Colonic mucosa (tissue), 4 donors: ENCODE results near the gene LRRC8A. TPM values are rescaled to one million over a fixed set of nuclear protein-coding genes. Genes with fewer than 3 reads are reported as not detected.

ENCODE experiments used
- DNase-seq: peaks from one replicate; pipeline ENCODE4 v3.0.0-alpha.2; 2020
- H3K27ac ChIP-seq: fragments of 200-600 bp; one replicate; pipeline ENCODE4 v1.8.0; 2021
- H3K27me3 ChIP-seq: fragments of 200-600 bp; one replicate; pipeline ENCODE4 v1.8.0; 2021
- H3K36me3 ChIP-seq: fragments of 200-600 bp; one replicate; pipeline ENCODE4 v1.8.0; 2021
- H3K4me1 ChIP-seq: fragments of 200-600 bp; one replicate; pipeline ENCODE4 v1.8.0; 2021; ENCODE audit warnings: mild to moderate bottlenecking
- H3K4me3 ChIP-seq: fragments of 200-600 bp; one replicate; pipeline ENCODE4 v1.8.0; 2021
- H3K9ac ChIP-seq, 2 donors: one replicate each; pipeline ENCODE4 v1.7.0; 2013; ENCODE audit warnings: control low read depth in 2 of 2, low read depth in 2 of 2, low read length in 2 of 2
- H3K9me3 ChIP-seq: fragments of 200-600 bp; one replicate; pipeline ENCODE4 v1.8.0; 2021
- CTCF ChIP-seq: fragments of 200-600 bp; IDR thresholded peaks from one replicate; pipeline ENCODE4 v1.8.0; 2022; ENCODE audit warnings: antibody characterized with exemption, mild to moderate bottlenecking
- intact Hi-C: fragments of 100-400 bp; cut with DNase I; formaldehyde crosslinking; loops from one replicate; pipeline ENCODE4 v1.14.1; 2022
- total RNA-seq, 2 donors: library from RNA; stranded (reverse); fragmentation: NEBNext Ultra II Directional in 1 of 2; extraction: Animal tissue kit (Norgen Biotek cat#: 25700) in 1 of 2; gene quantifications; one replicate each; pipeline ENCODE4 v1.2.1, GENCODE V29; 2021
- donor health status: healthy.
- donor health status: DM: no; HTN: no; CAD: no.
- donor health status: DM: no; HTN: no; CAD: no.

LRRC8A gene
- total RNA-seq, 2 donors from 2014 or later = 26.5 to 31.5 TPM

GRCh38 chr9:128936171-128936865 is 54.4 kb downstream of the LRRC8A start:
- intact Hi-C loops = no loop called here
- no peak for DNase-seq
- no peaks in the 10 kb centered on the region for H3K4me1 ChIP-seq
- no peaks in the 10 kb centered on the region for H3K9me3 ChIP-seq
- no peak overlapping the region for H3K27ac ChIP-seq
- H3K27me3 ChIP-seq = no peaks in the 10 kb centered on the region
- H3K9ac ChIP-seq = no peak overlapping the region
- H3K4me3 ChIP-seq = no peak overlapping the region
- no peaks in the 10 kb centered on the region for H3K36me3 ChIP-seq
- TF ChIP-seq CTCF = no peak

- Histone ChIP-seq H3K36me3 (no peaks in the 10 kb centered on the region), H3K4me3 (no peak overlapping the region), H3K27me3 (no peaks in the 10 kb centered on the region), H3K9me3 (no peaks in the 10 kb centered on the region), H3K4me1 (no peaks in the 10 kb centered on the region), H3K9ac (no peak overlapping the region), H3K27ac (no peak overlapping the region)
- DNase-seq = no peak
- TF ChIP-seq CTCF = no peak
- intact Hi-C loops = no loop called here
These were observed 55.6 kb downstream of the LRRC8A start for GRCh38 chr9:128937310-128938165.

GRCh38 chr9:128940271-128940921 is 58.5 kb downstream of the LRRC8A start:
- Histone ChIP-seq H3K27ac (no peak overlapping the region), H3K9me3 (no peaks in the 10 kb centered on the region), H3K9ac (no peak overlapping the region), H3K4me3 (no peak overlapping the region), H3K27me3 (no peaks in the 10 kb centered on the region), H3K36me3 (no peaks in the 10 kb centered on the region), H3K4me1 (no peaks in the 10 kb centered on the region)
- no peak for DNase-seq
- intact Hi-C loops = no loop called here
- TF ChIP-seq CTCF = no peak

GRCh38 chr9:128940946-128941755 is 59.2 kb downstream of the LRRC8A start:
- TF ChIP-seq CTCF = no peak
- Histone ChIP-seq H3K27ac (no peak overlapping the region), H3K9ac (no peak overlapping the region), H3K36me3 (no peaks in the 10 kb centered on the region), H3K9me3 (no peaks in the 10 kb centered on the region), H3K4me3 (no peak overlapping the region), H3K4me1 (no peaks in the 10 kb centered on the region), H3K27me3 (no peaks in the 10 kb centered on the region)
- DNase-seq = no peak
- intact Hi-C loops = no loop called here
